H9 (cell line): ENCODE data around the gene ATRN. TPM values are rescaled to one million over a fixed set of nuclear protein-coding genes. Genes with fewer than 3 reads are reported as not detected.

ENCODE experiments used
- DNase-seq: peaks from one replicate; pipeline ENCODE4 v3.0.0-alpha.2; 2017
- H2AFZ ChIP-seq: one replicate; pipeline ENCODE4 v1.6.1; 2013; ENCODE audit warnings: mild to moderate bottlenecking, low read length, control low read depth, moderate library complexity
- H2AK5ac ChIP-seq: 2 replicates; pipeline ENCODE4 v1.6.1; 2013; ENCODE audit warnings: low read length, control low read depth, mixed read lengths; ENCODE audit not compliant: insufficient read length
- H2BK120ac ChIP-seq: one replicate; pipeline ENCODE4 v1.6.1; 2013; ENCODE audit warnings: low read depth, mild to moderate bottlenecking, low read length, control low read depth, inconsistent platforms; ENCODE audit not compliant: poor library complexity, severe bottlenecking
- H2BK12ac ChIP-seq: 2 replicates; pipeline ENCODE4 v1.6.1; 2013; ENCODE audit warnings: low read length, control low read depth, mixed read lengths, low read depth; ENCODE audit not compliant: insufficient read length
- H2BK15ac ChIP-seq: 2 replicates; pipeline ENCODE4 v1.6.1; 2013; ENCODE audit warnings: low read depth, low read length, control low read depth
- H2BK20ac ChIP-seq: one replicate; pipeline ENCODE4 v1.6.1; 2013; ENCODE audit warnings: low read depth, mild to moderate bottlenecking, low read length, control low read depth, inconsistent platforms; ENCODE audit not compliant: poor library complexity, severe bottlenecking
- H2BK5ac ChIP-seq: 2 replicates; pipeline ENCODE4 v1.6.1; 2013; ENCODE audit warnings: low read length, control low read depth, mixed read lengths; ENCODE audit not compliant: insufficient read length
- H3K14ac ChIP-seq: 2 replicates; pipeline ENCODE4 v1.6.1; 2013; ENCODE audit warnings: low read length, control low read depth; ENCODE audit not compliant: insufficient read depth
- H3K18ac ChIP-seq: 2 replicates; pipeline ENCODE4 v1.6.1; 2013; ENCODE audit warnings: low read depth, mild to moderate bottlenecking, mixed read lengths, low read length, control low read depth; ENCODE audit not compliant: insufficient read length
- H3K23ac ChIP-seq: 2 replicates; pipeline ENCODE4 v1.6.1; 2013; ENCODE audit warnings: low read length, control low read depth, mixed read lengths, low read depth; ENCODE audit not compliant: insufficient read length
- H3K23me2 ChIP-seq: 2 replicates; pipeline ENCODE4 v1.6.1; 2013; ENCODE audit warnings: low read depth, mild to moderate bottlenecking, mixed read lengths, low read length, control low read depth; ENCODE audit not compliant: insufficient read length, poor library complexity, severe bottlenecking
- H3K27ac ChIP-seq: 2 replicates; pipeline ENCODE4 v1.5.1; 2013; ENCODE audit warnings: low read length, control low read depth, mixed read lengths, low read depth; ENCODE audit not compliant: insufficient read length
- H3K27me3 ChIP-seq: 2 replicates; pipeline ENCODE4 v1.6.1; 2013; ENCODE audit warnings: low read length, control low read depth, inconsistent platforms; ENCODE audit not compliant: insufficient read depth
- H3K4ac ChIP-seq: 2 replicates; pipeline ENCODE4 v1.6.1; 2013; ENCODE audit warnings: low read depth, mild to moderate bottlenecking, control low read depth, inconsistent platforms, low read length, moderate library complexity
- H3K4me1 ChIP-seq: 2 replicates; pipeline ENCODE4 v1.6.1; 2013; ENCODE audit warnings: low read length, control low read depth, inconsistent platforms; ENCODE audit not compliant: insufficient read depth
- H3K4me2 ChIP-seq: 2 replicates; pipeline ENCODE4 v1.6.1; 2013; ENCODE audit warnings: low read length, control low read depth, mixed read lengths; ENCODE audit not compliant: insufficient read length, insufficient read depth
- H3K56ac ChIP-seq: 2 replicates; pipeline ENCODE4 v1.6.1; 2013; ENCODE audit warnings: low read depth, mild to moderate bottlenecking, mixed read lengths, low read length, control low read depth; ENCODE audit not compliant: insufficient read length
- H3K79me1 ChIP-seq: 2 replicates; pipeline ENCODE4 v1.6.1; 2013; ENCODE audit warnings: low read depth, mild to moderate bottlenecking, moderate library complexity, low read length, control low read depth, inconsistent platforms; ENCODE audit not compliant: insufficient read depth, poor library complexity, severe bottlenecking
- H3K79me2 ChIP-seq: 2 replicates; pipeline ENCODE4 v1.6.1; 2013; ENCODE audit warnings: low read length, control low read depth, inconsistent platforms; ENCODE audit not compliant: insufficient read depth
- H3K9ac ChIP-seq: 2 replicates; pipeline ENCODE4 v1.6.1; 2013; ENCODE audit warnings: low read length, control low read depth, mixed read lengths; ENCODE audit not compliant: insufficient read length; ENCODE audit errors: extremely low read depth
- H3K9me3 ChIP-seq: one replicate; pipeline ENCODE4 v1.6.1; 2013; ENCODE audit warnings: low read depth, low read length, inconsistent platforms; ENCODE audit not compliant: control insufficient read depth
- H3T11ph ChIP-seq: one replicate; pipeline ENCODE4 v1.6.1; 2013; ENCODE audit warnings: mild to moderate bottlenecking, low read length, control low read depth, inconsistent platforms
- H4K20me1 ChIP-seq: one replicate; pipeline ENCODE4 v1.6.1; 2013; ENCODE audit not compliant: control insufficient read depth, insufficient read length, insufficient read depth
- H4K5ac ChIP-seq: 2 replicates; pipeline ENCODE4 v1.6.1; 2013; ENCODE audit warnings: low read depth, mild to moderate bottlenecking, mixed read lengths, low read length, control low read depth; ENCODE audit not compliant: insufficient read length
- H4K8ac ChIP-seq: replicated peaks from 2 replicates; pipeline ENCODE4 v1.6.1; 2013; ENCODE audit warnings: low read length, control low read depth, mixed read lengths, low read depth; ENCODE audit not compliant: insufficient read length
- H4K91ac ChIP-seq: 2 replicates; pipeline ENCODE4 v1.6.1; 2013; ENCODE audit warnings: low read depth, mild to moderate bottlenecking, moderate library complexity, mixed read lengths, low read length, control low read depth; ENCODE audit not compliant: insufficient read length
- H3K27ac Mint-ChIP-seq, 3 experiments: 2 replicates in 2 of 3; 3 replicates in 1 of 3; pipeline ENCODE4 v1.8.0; 2020 to 2021; ENCODE audit warnings: mixed read lengths in 3 of 3, mild to moderate bottlenecking in 1 of 3, moderate library complexity in 1 of 3
- H3K27me3 Mint-ChIP-seq: 2 replicates; pipeline ENCODE4 v1.8.0; 2021; ENCODE audit warnings: low read depth, mild to moderate bottlenecking, moderate library complexity, mixed read lengths
- H3K36me3 Mint-ChIP-seq, 3 experiments: 2 replicates in 2 of 3; 3 replicates in 1 of 3; pipeline ENCODE4 v1.8.0; 2020 to 2021; ENCODE audit warnings: low read depth in 3 of 3, mixed read lengths in 3 of 3; ENCODE audit not compliant: insufficient read depth in 1 of 3
- H3K4me1 Mint-ChIP-seq, 2 experiments: 2 replicates each; pipeline ENCODE4 v1.8.0; 2020; ENCODE audit warnings: mixed read lengths in 2 of 2
- H3K4me3 Mint-ChIP-seq, 2 experiments: 2 replicates in 1 of 2; 3 replicates in 1 of 2; pipeline ENCODE4 v1.8.0; 2020 to 2021; ENCODE audit warnings: mild to moderate bottlenecking in 2 of 2, mixed read lengths in 2 of 2, moderate library complexity in 1 of 2
- H3K9me3 Mint-ChIP-seq, 2 experiments: 2 replicates in 1 of 2; 3 replicates in 1 of 2; pipeline ENCODE4 v1.8.0; 2020; ENCODE audit warnings: mild to moderate bottlenecking in 2 of 2, mixed read lengths in 2 of 2, moderate library complexity in 1 of 2
- CTCF ChIP-seq: fragments of 200-600 bp; sonication (generic); conservative IDR thresholded peaks from 3 replicates; pipeline ENCODE4 v1.8.0; 2021; ENCODE audit warnings: antibody characterized with exemption, mild to moderate bottlenecking
- WGBS: extraction: QIAGEN DNeasy Blood & Tissue Kit; methylation state at CpG from one replicate; pipeline ENCODE4 v1.1.7; 2013; ENCODE audit warnings: missing lambda C conversion rate, low lambda C conversion rate, mixed read lengths; ENCODE audit not compliant: insufficient read length; ENCODE audit errors: extremely low coverage; 5-methylcytosine and 5-hydroxymethylcytosine counted together
- total RNA-seq: library from RNA; stranded (reverse); gene quantifications from 2 replicates; pipeline ENCODE4 v1.2.1, GENCODE V29; 2021

Gene ATRN
- total RNA-seq, 1 experiment from 2014 or later: 23.1 TPM

- no peak overlapping the region for H3K9ac ChIP-seq
- no peaks in the 10 kb centered on the region for H3K79me2 ChIP-seq
- H3K4me2 ChIP-seq: no peak overlapping the region
- no peaks in the 10 kb centered on the region for H3K27me3 ChIP-seq
- no peak overlapping the region for H3K4ac ChIP-seq
- no peak overlapping the region for H4K5ac ChIP-seq
- DNase-seq: no peak
- H4K8ac ChIP-seq: no peak overlapping the region
- no peak overlapping the region for H2BK5ac ChIP-seq
- no peak overlapping the region for H3K27ac Mint-ChIP-seq
- H3K14ac ChIP-seq: no peak overlapping the region
- no peak overlapping the region for H3T11ph ChIP-seq
- no peak overlapping the region for H3K27ac ChIP-seq
- H3K27me3 Mint-ChIP-seq: no peaks in the 10 kb centered on the region
- H3K36me3 Mint-ChIP-seq: peaks cover 0 to 17% (median 0%) of the 10 kb centered on the region in 3 experiments; a peak in 2 of 7 replicates
- no peak overlapping the region for H2BK12ac ChIP-seq
- H2AFZ ChIP-seq: no peak overlapping the region
- H2BK15ac ChIP-seq: no peak overlapping the region
- no peaks in the 10 kb centered on the region for H4K20me1 ChIP-seq
- no peak overlapping the region for H3K4me3 Mint-ChIP-seq
- no peak overlapping the region for H3K23ac ChIP-seq
- no peaks in the 10 kb centered on the region for H3K9me3 Mint-ChIP-seq
- H2BK20ac ChIP-seq: no peak overlapping the region
- H3K56ac ChIP-seq: no peak overlapping the region
- no CpG with 5 or more reads among the region's 3 CpGs for WGBS
- H3K9me3 ChIP-seq: no peaks in the 10 kb centered on the region
- TF ChIP-seq CTCF: no peak
- no peaks in the 10 kb centered on the region for H3K79me1 ChIP-seq
- no peak overlapping the region for H4K91ac ChIP-seq
- no peak overlapping the region for H3K18ac ChIP-seq
- H2AK5ac ChIP-seq: no peak overlapping the region
- H3K4me1 ChIP-seq: no peaks in the 10 kb centered on the region; the same call in 1 of the 2 replicates
- peaks cover 5 to 13% of the 10 kb centered on the region in 2 experiments for H3K4me1 Mint-ChIP-seq
- H3K23me2 ChIP-seq: no peaks in the 10 kb centered on the region
- no peak overlapping the region for H2BK120ac ChIP-seq
Measured at GRCh38 chr20:3563133-3563532, 92.3 kb downstream of the ATRN start.
